KG1 (cell line): ENCODE data around the gene GTF2A1.

Experiments used
- DNase-seq: peaks from one replicate; lab custom pipeline; 2025; lab: John Stamatoyannopoulos, UW

GTF2A1 gene

GRCh38 chr14:81137316-81137715 is 83.4 kb downstream of the GTF2A1 start:
- no peak for DNase-seq

- no peak for DNase-seq
These were observed 87.4 kb downstream of the GTF2A1 start for GRCh38 chr14:81133400-81133799.

- no peak for DNase-seq
These were observed 88.3 kb downstream of the GTF2A1 start for GRCh38 chr14:81132468-81132867.

- no peak for DNase-seq
These were observed 91.5 kb downstream of the GTF2A1 start for GRCh38 chr14:81129242-81129641.

GRCh38 chr14:81127785-81128184 is 93.0 kb downstream of the GTF2A1 start:
- no peak for DNase-seq

GRCh38 chr14:81125536-81125935 is 95.2 kb downstream of the GTF2A1 start:
- DNase-seq = no peak
